Cerebellar cortex (tissue), 1 donor: Measurements from ENCODE around the gene GNL3L.
A peak's percentile ranks its signal among the peaks of the same experiment; 100 is the strongest.
"Not testable (repeated sequence)": the region's sequence is repeated elsewhere in the genome, so short reads cannot be mapped to it uniquely, and the experiment has no call there.

Experiments
- DNase-seq: peaks from one replicate; pipeline ENCODE4 v3.0.0-alpha.2; 2015; ENCODE audit warnings: low spot score

GNL3L gene

GRCh38 chrX:54529552-54530356 is at the start of gene GNL3L:
Gene GNL3L (plus strand): TSS chrX:54530219. CDS start chrX:54532567, 2,348 bp downstream.
- peak; percentile 86 for DNase-seq

- DNase-seq: peak; percentile 36
Measured at GRCh38 chrX:54482839-54483593, 47.0 kb upstream of the GNL3L start.

GRCh38 chrX:54483946-54484345 is 46.1 kb upstream of the GNL3L start:
- no peak for DNase-seq

GRCh38 chrX:54484666-54485065 is 45.4 kb upstream of the GNL3L start:
- DNase-seq: no peak

GRCh38 chrX:54489819-54490218 is 40.2 kb upstream of the GNL3L start:
- not testable (repeated sequence) for DNase-seq

- DNase-seq: no peak
Measured at GRCh38 chrX:54492340-54492739, 37.7 kb upstream of the GNL3L start.

- no peak for DNase-seq
Measured at GRCh38 chrX:54494166-54494988, 35.6 kb upstream of the GNL3L start.

- DNase-seq: peak; percentile 30
Measured at GRCh38 chrX:54494989-54495813, 34.8 kb upstream of the GNL3L start.

GRCh38 chrX:54495814-54496516 is 34.1 kb upstream of the GNL3L start, which contains the start of gene FGD1:
Gene FGD1 (minus strand): TSS chrX:54496234. CDS start chrX:54495432, 802 bp downstream.
- DNase-seq: peak; percentile 62

- peak; percentile 37 for DNase-seq
Measured at GRCh38 chrX:54496517-54496852, 33.5 kb upstream of the GNL3L start.

- no peak for DNase-seq
Measured at GRCh38 chrX:54496936-54497335, 33.1 kb upstream of the GNL3L start.

GRCh38 chrX:54509400-54509799 is 20.6 kb upstream of the GNL3L start:
- DNase-seq: no peak

- peak; percentile 52 for DNase-seq
Measured at GRCh38 chrX:54529151-54529550, 868 bp upstream of the GNL3L start.

GRCh38 chrX:54530357-54530900 is 410 bp downstream of the GNL3L start:
- no peak for DNase-seq

GRCh38 chrX:54534271-54534670 is 4.3 kb downstream of the GNL3L start:
- DNase-seq: no peak

GRCh38 chrX:54540289-54540688 is 10.3 kb downstream of the GNL3L start:
- DNase-seq: no peak

GRCh38 chrX:54542239-54542638 is 12.2 kb downstream of the GNL3L start:
- not testable (repeated sequence) for DNase-seq

GRCh38 chrX:54550821-54551220 is 20.8 kb downstream of the GNL3L start:
- no peak for DNase-seq

- DNase-seq: no peak
Measured at GRCh38 chrX:54551801-54552200, 21.8 kb downstream of the GNL3L start.

- not testable (repeated sequence) for DNase-seq
Measured at GRCh38 chrX:54555006-54555405, 25.0 kb downstream of the GNL3L start.
